ENCODE measurements around the gene CIRBP. TPM values are rescaled to one million over a fixed set of nuclear protein-coding genes. Genes with fewer than 3 reads are reported as not detected.

Gene CIRBP
- total RNA-seq, 2 donors from 2014 or later, result 282 to 301 TPM

- Mint-ChIP-seq H3K27me3 (ENCODE audit: insufficient read depth) (no peaks in the 10 kb centered on the region), H3K36me3 (ENCODE audit: low read depth) (peaks cover 49% of the 10 kb centered on the region), H3K9me3 (no peaks in the 10 kb centered on the region), H3K4me1 (peaks cover 18% of the 10 kb centered on the region), H3K4me3 (peak overlapping the region; percentile 60), H3K27ac (peak overlapping the region; percentile 71)
- Histone ChIP-seq H3K4me3 (ENCODE audit: low read length) (peak overlapping the region; percentile 87), H3K36me3 (ENCODE audit: control insufficient read depth, insufficient read depth, low read length) (peaks cover 47% of the 10 kb centered on the region), H3K4me1 (ENCODE audit: control insufficient read depth, insufficient read depth, low read length) (peaks cover 10% of the 10 kb centered on the region), H3K27ac (ENCODE audit: low read depth, low read length) (no peak overlapping the region), H3K9ac (ENCODE audit: extremely low read depth, low read length, poor library complexity, severe bottlenecking) (peak overlapping the region; percentile 69), H3K9me3 (ENCODE audit: control insufficient read depth, low read length) (no peaks in the 10 kb centered on the region), H3K27me3 (ENCODE audit: control insufficient read depth, insufficient read depth, low read length, poor library complexity, severe bottlenecking) (no peaks in the 10 kb centered on the region)
- no peak for DNase-seq
- 89 to 96% methylated on average over 8 to 10 of the region's 10 CpGs for WGBS, 2 experiments (ENCODE audit: insufficient coverage in 1 of 2, insufficient read length in 1 of 2)
- no peak for TF ChIP-seq CTCF (conservative IDR thresholded peaks at IDR 0.05)
Measured at GRCh38 chr19:1276628-1277022, 7.5 kb downstream of the CIRBP start.

- Histone ChIP-seq H3K27me3 (ENCODE audit: control insufficient read depth, insufficient read depth, low read length, poor library complexity, severe bottlenecking) (no peaks in the 10 kb centered on the region), H3K27ac (ENCODE audit: low read depth, low read length) (no peak overlapping the region), H3K4me1 (ENCODE audit: control insufficient read depth, insufficient read depth, low read length) (peaks cover 8% of the 10 kb centered on the region), H3K4me3 (ENCODE audit: low read length) (no peak overlapping the region), H3K36me3 (ENCODE audit: control insufficient read depth, insufficient read depth, low read length) (peaks cover 44% of the 10 kb centered on the region), H3K9ac (ENCODE audit: extremely low read depth, low read length, poor library complexity, severe bottlenecking) (no peak overlapping the region), H3K9me3 (ENCODE audit: control insufficient read depth, low read length) (no peaks in the 10 kb centered on the region)
- H3K4me1 Mint-ChIP-seq, result peaks cover 18% of the 10 kb centered on the region
- H3K4me3 Mint-ChIP-seq, result peak overlapping the region; percentile 60
- no peaks in the 10 kb centered on the region for H3K9me3 Mint-ChIP-seq
- H3K27ac Mint-ChIP-seq, result peak overlapping the region; percentile 71
- no peaks in the 10 kb centered on the region for H3K27me3 Mint-ChIP-seq (ENCODE audit: insufficient read depth)
- 92 to 94% methylated on average over 14 to 15 of the region's 15 CpGs for WGBS, 2 experiments (ENCODE audit: insufficient coverage in 1 of 2, insufficient read length in 1 of 2)
- no peak for DNase-seq
- peaks cover 45% of the 10 kb centered on the region for H3K36me3 Mint-ChIP-seq (ENCODE audit: low read depth)
- TF ChIP-seq CTCF (conservative IDR thresholded peaks at IDR 0.05), result no peak
Measured at GRCh38 chr19:1277061-1277460, 7.9 kb downstream of the CIRBP start.

- H3K27me3 Mint-ChIP-seq (ENCODE audit: insufficient read depth), result no peaks in the 10 kb centered on the region
- 88 to 91% methylated on average over 9 to 12 of the region's 12 CpGs for WGBS, 2 experiments (ENCODE audit: insufficient coverage in 1 of 2, insufficient read length in 1 of 2)
- H3K9me3 Mint-ChIP-seq, result no peaks in the 10 kb centered on the region
- H3K36me3 ChIP-seq (ENCODE audit: control insufficient read depth, insufficient read depth, low read length), result peaks cover 34% of the 10 kb centered on the region
- no peak overlapping the region for H3K4me3 Mint-ChIP-seq
- DNase-seq, result no peak
- H3K36me3 Mint-ChIP-seq (ENCODE audit: low read depth), result peaks cover 35% of the 10 kb centered on the region
- TF ChIP-seq CTCF (conservative IDR thresholded peaks at IDR 0.05), result no peak
- peaks cover 8% of the 10 kb centered on the region for H3K4me1 ChIP-seq (ENCODE audit: control insufficient read depth, insufficient read depth, low read length)
- no peaks in the 10 kb centered on the region for H3K27me3 ChIP-seq (ENCODE audit: control insufficient read depth, insufficient read depth, low read length, poor library complexity, severe bottlenecking)
- H3K9me3 ChIP-seq (ENCODE audit: control insufficient read depth, low read length), result no peaks in the 10 kb centered on the region
- H3K4me1 Mint-ChIP-seq, result peaks cover 10% of the 10 kb centered on the region
- no peak overlapping the region for H3K27ac ChIP-seq (ENCODE audit: low read depth, low read length)
- no peak overlapping the region for H3K9ac ChIP-seq (ENCODE audit: extremely low read depth, low read length, poor library complexity, severe bottlenecking)
- no peak overlapping the region for H3K27ac Mint-ChIP-seq
- H3K4me3 ChIP-seq (ENCODE audit: low read length), result no peak overlapping the region
Measured at GRCh38 chr19:1278074-1278473, 8.9 kb downstream of the CIRBP start.

All from endodermal cell (in vitro differentiated cells).